ENCODE results near the gene NTRK2.

The NTRK2 gene

GRCh38 chr9:84703793-84704192 lies 34.3 kb downstream of the NTRK2 start:
- no peak for ATAC-seq

GRCh38 chr9:84705128-84705527 lies 35.6 kb downstream of the NTRK2 start:
- ATAC-seq: no peak
- TF ChIP-seq ZNF70 (CRISPR knock-in tag; IDR thresholded peaks at IDR 0.05) (no peak), SNAI2 (CRISPR knock-in tag; IDR thresholded peaks at IDR 0.05) (no peak), RARB (CRISPR knock-in tag; IDR thresholded peaks at IDR 0.05) (no peak), ZFP3 (CRISPR knock-in tag; IDR thresholded peaks at IDR 0.05) (no peak), ZFP30 (CRISPR knock-in tag; IDR thresholded peaks at IDR 0.05) (no peak), ESRRG (CRISPR knock-in tag; IDR thresholded peaks at IDR 0.05) (no peak), PPARA (CRISPR knock-in tag; IDR thresholded peaks at IDR 0.05; ENCODE audit: borderline replicate concordance) (no peak), TOX (CRISPR knock-in tag; IDR thresholded peaks at IDR 0.05; ENCODE audit: borderline replicate concordance) (no peak), ZNF8 (CRISPR knock-in tag; IDR thresholded peaks at IDR 0.05) (no peak), OSR1 (CRISPR knock-in tag; IDR thresholded peaks at IDR 0.05) (no peak), ARNTL (CRISPR knock-in tag; IDR thresholded peaks at IDR 0.05; ENCODE audit: borderline replicate concordance, low read depth) (no peak), ZNF565 (CRISPR knock-in tag; conservative IDR thresholded peaks at IDR 0.05; ENCODE audit: low read depth) (no peak), GLIS3 (CRISPR knock-in tag; IDR thresholded peaks at IDR 0.05) (no peak), TSHZ2 (CRISPR knock-in tag; IDR thresholded peaks at IDR 0.05) (no peak), CSDC2 (CRISPR knock-in tag; IDR thresholded peaks at IDR 0.05) (no peak)

More at GRCh38 chr9:84703793-84704192, 34.3 kb downstream of the NTRK2 start:
- no peak for TF ChIP-seq GLIS3 (CRISPR knock-in tag; IDR thresholded peaks at IDR 0.05)
- TF ChIP-seq TCF4 (CRISPR knock-in tag; IDR thresholded peaks at IDR 0.05; ENCODE audit: borderline replicate concordance): no peak
- no peak for TF ChIP-seq SNAI2 (CRISPR knock-in tag; IDR thresholded peaks at IDR 0.05)
- TF ChIP-seq PPARA (CRISPR knock-in tag; IDR thresholded peaks at IDR 0.05; ENCODE audit: borderline replicate concordance): no peak
- no peak for TF ChIP-seq ARNTL (CRISPR knock-in tag; IDR thresholded peaks at IDR 0.05; ENCODE audit: borderline replicate concordance, low read depth)
- no peak for TF ChIP-seq TOX (CRISPR knock-in tag; IDR thresholded peaks at IDR 0.05; ENCODE audit: borderline replicate concordance)
- no peak for TF ChIP-seq ZFP3 (CRISPR knock-in tag; IDR thresholded peaks at IDR 0.05)
- TF ChIP-seq ESRRG (CRISPR knock-in tag; IDR thresholded peaks at IDR 0.05): no peak
- TF ChIP-seq CSDC2 (CRISPR knock-in tag; IDR thresholded peaks at IDR 0.05): no peak
- TF ChIP-seq OSR1 (CRISPR knock-in tag; IDR thresholded peaks at IDR 0.05): no peak
- TF ChIP-seq ISL1 (CRISPR knock-in tag; IDR thresholded peaks at IDR 0.05): no peak
- no peak for TF ChIP-seq POU6F1 (CRISPR knock-in tag; IDR thresholded peaks at IDR 0.05; ENCODE audit: borderline replicate concordance, low read depth)
- TF ChIP-seq CSRNP3 (CRISPR knock-in tag; IDR thresholded peaks at IDR 0.05): no peak
- TF ChIP-seq ZFP30 (CRISPR knock-in tag; IDR thresholded peaks at IDR 0.05): no peak

GRCh38 chr9:84708400-84708799 lies 38.9 kb downstream of the NTRK2 start:
- no peak for ATAC-seq
- TF ChIP-seq ZNF8 (CRISPR knock-in tag; IDR thresholded peaks at IDR 0.05): no peak
- TF ChIP-seq TOX (CRISPR knock-in tag; IDR thresholded peaks at IDR 0.05; ENCODE audit: borderline replicate concordance): no peak
- no peak for TF ChIP-seq RARB (CRISPR knock-in tag; IDR thresholded peaks at IDR 0.05)
- no peak for TF ChIP-seq SNAI2 (CRISPR knock-in tag; IDR thresholded peaks at IDR 0.05)
- no peak for TF ChIP-seq ARNTL (CRISPR knock-in tag; IDR thresholded peaks at IDR 0.05; ENCODE audit: borderline replicate concordance, low read depth)
- TF ChIP-seq BACH2 (CRISPR knock-in tag; IDR thresholded peaks at IDR 0.05; ENCODE audit: borderline replicate concordance): no peak
- no peak for TF ChIP-seq CSDC2 (CRISPR knock-in tag; IDR thresholded peaks at IDR 0.05)
- TF ChIP-seq ZC3H10 (CRISPR knock-in tag; IDR thresholded peaks at IDR 0.05): no peak
- TF ChIP-seq CSRNP3 (CRISPR knock-in tag; IDR thresholded peaks at IDR 0.05): no peak
- TF ChIP-seq ZNF565 (CRISPR knock-in tag; conservative IDR thresholded peaks at IDR 0.05; ENCODE audit: low read depth): no peak
- no peak for TF ChIP-seq ESRRG (CRISPR knock-in tag; IDR thresholded peaks at IDR 0.05)
- no peak for TF ChIP-seq ZFP3 (CRISPR knock-in tag; IDR thresholded peaks at IDR 0.05)
- no peak for TF ChIP-seq ISL1 (CRISPR knock-in tag; IDR thresholded peaks at IDR 0.05)
- TF ChIP-seq PPARA (CRISPR knock-in tag; IDR thresholded peaks at IDR 0.05; ENCODE audit: borderline replicate concordance): no peak
- TF ChIP-seq POU6F1 (CRISPR knock-in tag; IDR thresholded peaks at IDR 0.05; ENCODE audit: borderline replicate concordance, low read depth): no peak
